GM10248 (cell line): ENCODE results near the gene TMEM252.

Experiments used
- CTCF ChIA-PET: fragments of 300-600 bp; sonication (Branson Sonifier 250); formaldehyde crosslinking; extraction: SDS; loops from one replicate; lab custom pipeline; 2021; ENCODE audit warnings: antibody characterized with exemption; lab: Yijun Ruan, JAX
- POLR2A ChIA-PET: fragments of 350-650 bp; sonication (Branson Sonifier 250); formaldehyde crosslinking; extraction: SDS; loops from one replicate; lab custom pipeline; 2020; ENCODE audit warnings: antibody characterized with exemption; lab: Yijun Ruan, JAX
- DNase-seq: peaks from one replicate; pipeline ENCODE4 v3.0.0; 2012; ENCODE audit errors: extremely low spot score
- CTCF ChIP-seq: IDR thresholded peaks from 2 replicates; pipeline ENCODE4 v1.5.1; 2012; ENCODE audit warnings: mild to moderate bottlenecking, low read depth; ENCODE audit errors: extremely low read depth, missing control alignments, control extremely low read depth

Gene TMEM252

GRCh38 chr9:68532131-68532530, 8.6 kb downstream of the TMEM252 start:
- ChIA-PET CTCF (interaction anchor here (1.5 to 3.0 kb wide), 2 partner anchors 10 to 467 kb away, joined by 3 to 12 read pairs; no protein-coding TSS in a partner anchor), POLR2A (interaction anchor here (0.7 kb wide), 1 partner anchor 38 kb away, joined by 3 read pairs; no protein-coding TSS in a partner anchor)
- no peak for DNase-seq
- TF ChIP-seq CTCF = no peak

DNA sequence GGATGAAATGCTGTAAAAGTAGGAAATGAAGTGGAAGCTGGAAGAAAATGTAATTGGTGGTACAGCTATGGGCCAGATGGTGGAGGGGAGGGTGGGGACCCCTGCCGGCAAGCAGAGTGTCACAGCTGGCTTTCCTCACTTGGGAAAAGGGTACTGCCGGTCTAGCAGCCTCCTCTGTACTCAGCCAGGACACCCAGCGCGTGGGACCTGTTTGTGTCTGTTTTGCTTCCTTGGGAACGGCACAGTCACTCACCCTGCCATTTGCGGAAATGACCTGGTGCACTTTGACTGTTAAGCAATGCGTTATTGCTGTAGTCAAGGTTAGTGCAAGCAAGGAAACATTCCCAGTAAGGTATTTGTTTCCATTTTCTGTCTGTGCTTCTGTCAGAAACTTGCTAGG, 10.1 kb downstream of the TMEM252 start:
- no peak for DNase-seq
- CTCF ChIA-PET = interaction anchor here (1.0 to 3.0 kb wide), 2 partner anchors 11 to 30 kb away, joined by 3 to 12 read pairs; no protein-coding TSS in a partner anchor
- no peak for TF ChIP-seq CTCF
- POLR2A ChIA-PET = no interaction called here

DNA sequence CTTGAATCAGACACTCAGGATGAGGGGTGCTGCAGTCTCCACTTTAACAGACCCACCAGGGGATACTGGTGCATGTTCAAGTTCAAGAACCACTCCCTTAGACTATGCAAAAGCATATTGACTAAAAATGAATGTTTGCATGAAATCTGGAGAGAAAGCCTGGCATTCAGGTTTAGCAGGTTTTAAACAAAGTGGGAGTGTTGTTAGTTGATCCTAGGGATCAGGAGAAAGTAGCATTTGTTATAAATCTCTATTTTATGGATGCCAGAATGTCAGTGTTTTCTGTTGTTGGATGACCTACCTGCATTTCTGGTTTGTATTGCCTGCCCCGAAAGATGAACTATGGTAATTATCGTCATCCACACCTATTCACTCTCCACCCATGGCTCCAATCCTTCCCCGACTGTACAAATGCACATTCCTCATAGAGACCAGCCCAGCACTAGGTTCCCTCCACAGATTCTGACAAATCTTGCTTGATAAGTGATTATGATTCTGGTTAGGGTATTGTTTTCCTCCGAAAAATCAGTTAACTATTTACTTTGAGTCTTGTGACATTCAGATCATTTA, 17.2 kb downstream of the TMEM252 start:
- POLR2A ChIA-PET = no interaction called here
- no peak for TF ChIP-seq CTCF
- CTCF ChIA-PET = no interaction called here
- no peak for DNase-seq

DNA sequence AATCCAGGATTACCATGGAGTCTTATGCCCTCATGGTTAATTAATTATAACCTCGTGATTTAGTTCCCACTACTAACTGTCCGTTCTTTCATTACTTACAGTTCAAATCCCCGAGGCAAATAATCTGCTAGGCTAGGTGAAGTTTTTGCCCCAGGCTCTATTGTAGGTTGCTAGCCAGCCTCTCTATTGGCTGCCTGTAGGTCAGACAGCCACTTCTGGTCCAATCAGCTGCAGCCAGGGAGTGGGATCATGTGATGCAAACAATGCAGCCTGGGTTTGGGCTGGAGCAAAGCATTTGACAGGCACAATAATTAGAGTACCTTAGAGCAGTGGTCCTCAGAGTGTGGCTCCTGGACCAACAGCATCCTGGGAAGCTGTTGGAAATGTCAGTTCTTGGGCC, 17.7 kb downstream of the TMEM252 start:
- TF ChIP-seq CTCF = no peak
- CTCF ChIA-PET = interaction anchor here (0.7 kb wide), 1 partner anchor 9 kb away, joined by 3 read pairs; no protein-coding TSS in a partner anchor
- no peak for DNase-seq
- POLR2A ChIA-PET = no interaction called here

DNA sequence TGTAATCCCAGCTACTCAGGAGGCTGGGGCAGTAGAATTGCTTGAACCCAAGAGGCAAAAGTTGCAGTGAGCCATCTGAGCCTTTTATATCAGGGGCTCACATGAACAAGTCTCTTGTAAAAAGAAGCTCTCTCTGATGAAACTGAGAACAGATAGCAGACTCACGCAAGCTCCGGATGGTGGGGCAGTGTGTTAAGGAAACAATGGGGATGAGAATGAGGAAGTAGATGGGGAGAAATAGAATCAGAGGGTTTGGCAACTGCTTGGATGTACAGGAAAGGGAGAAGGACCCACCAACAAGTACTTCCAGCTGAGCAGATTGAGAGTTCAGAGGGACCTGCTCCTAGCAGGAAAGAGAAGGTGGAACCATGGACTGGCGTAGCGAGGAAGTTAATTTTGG, 18.6 kb downstream of the TMEM252 start:
- DNase-seq = no peak
- CTCF ChIA-PET = interaction anchor here (0.7 to 1.4 kb wide), 4 partner anchors 8 to 38 kb away, joined by 3 to 5 read pairs (median 3); no protein-coding TSS in a partner anchor
- TF ChIP-seq CTCF = no peak
- POLR2A ChIA-PET = no interaction called here

DNA sequence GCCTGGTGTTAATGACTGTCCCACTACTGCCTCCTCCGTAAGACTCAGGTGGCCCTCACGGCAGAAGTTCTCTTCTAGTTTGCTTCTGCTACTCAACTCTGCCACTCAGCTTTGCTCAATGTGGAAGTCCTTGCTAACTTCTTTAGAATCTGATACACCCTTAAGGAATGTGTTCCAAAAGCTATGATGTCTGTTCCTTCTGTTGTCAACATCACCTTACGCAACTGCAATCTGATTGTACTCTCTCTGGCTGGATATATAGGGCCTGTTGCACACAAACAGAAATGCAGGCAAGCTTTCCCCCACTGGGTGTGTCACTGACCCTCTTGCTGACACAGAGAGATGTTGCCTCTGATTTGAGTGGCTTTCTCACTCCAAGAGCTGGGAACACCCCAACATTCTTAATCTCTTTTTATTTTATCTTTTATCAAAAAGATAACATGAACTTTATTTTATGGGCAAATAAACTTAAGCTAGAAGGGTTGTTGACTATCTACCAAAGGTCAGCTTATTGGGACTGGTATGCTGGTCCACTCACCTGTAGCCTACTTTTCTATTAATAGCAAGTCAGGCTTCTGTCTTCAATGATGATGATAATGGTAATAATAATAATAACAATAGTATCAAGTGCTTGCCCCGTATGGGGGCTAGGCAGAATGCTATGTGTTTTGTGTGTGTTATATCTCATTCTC, 25.2 kb downstream of the TMEM252 start:
- no peak for TF ChIP-seq CTCF
- DNase-seq = no peak
- POLR2A ChIA-PET = no interaction called here
- CTCF ChIA-PET = interaction anchor here (0.8 to 1.2 kb wide), 2 partner anchors 9 to 57 kb away, joined by 3 to 6 read pairs; no protein-coding TSS in a partner anchor
